ENCODE measurements around the gene REEP6.
"Not testable (repeated sequence)": the region's sequence is repeated elsewhere in the genome, so short reads cannot be mapped to it uniquely, and the experiment has no call there.

Gene REEP6

DNA sequence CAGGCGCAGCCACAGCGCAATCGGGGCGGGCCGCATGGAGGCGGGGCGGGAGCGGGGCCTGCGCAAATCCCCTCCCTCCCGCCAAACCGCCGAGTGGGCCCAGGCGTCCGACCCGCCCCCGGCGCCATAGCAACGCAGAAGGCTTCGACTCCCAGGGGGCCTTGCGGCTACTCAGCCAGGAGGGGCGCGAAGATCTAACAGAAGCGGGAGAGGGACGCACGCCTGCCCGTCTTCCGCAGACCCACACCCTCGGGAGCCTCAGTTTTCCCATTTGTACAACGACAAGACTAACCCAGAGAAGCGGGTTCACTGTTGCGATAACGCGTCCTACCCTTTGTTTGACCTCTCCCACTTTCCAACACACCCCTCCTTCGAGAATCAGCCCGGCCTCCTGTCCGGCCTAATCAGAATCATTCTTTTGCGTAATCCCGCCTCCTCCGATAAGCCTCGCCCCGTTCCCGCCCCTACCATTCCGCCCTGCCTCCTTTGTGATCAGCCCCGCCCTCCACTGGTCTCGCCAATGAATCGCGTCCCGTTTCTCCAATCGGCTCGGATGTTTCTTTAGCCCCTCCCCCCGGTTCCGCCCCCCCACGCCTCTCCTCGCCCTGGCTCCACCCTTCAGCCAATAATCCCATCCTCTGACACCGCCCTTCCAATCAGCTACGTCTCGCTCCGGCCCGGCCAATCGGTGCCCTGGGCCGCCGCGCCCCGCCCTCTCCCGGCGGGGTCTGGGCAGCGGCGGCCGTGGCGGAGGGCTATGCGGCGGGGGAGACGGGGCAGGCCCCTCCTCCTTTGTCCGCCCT, 469 bp upstream of the REEP6 start, which contains the start of gene PCSK4:
Gene PCSK4, minus strand, starts transcription at position 40 of the 803 bp plus-strand sequence. Its CDS starts 4 bp downstream, at position 36.
- DNase-seq (ENCODE audit: low read depth), result peak; percentile 96

DNA sequence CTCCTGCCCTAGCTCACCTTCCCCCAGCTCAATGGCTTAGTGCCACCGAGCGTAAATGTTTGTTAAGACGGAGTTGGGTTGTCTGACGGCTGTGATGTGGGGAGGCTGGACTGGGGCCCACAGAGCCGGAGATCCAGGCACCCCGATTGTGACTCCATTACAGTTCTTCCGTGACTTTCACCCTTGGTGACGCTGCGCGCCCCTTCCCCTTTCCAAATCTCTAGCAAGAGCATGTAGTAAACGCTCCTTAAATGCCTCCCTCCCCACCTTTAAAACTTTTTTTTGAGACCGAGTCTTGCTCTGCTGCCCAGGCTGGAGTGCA, 829 bp downstream of the REEP6 start:
- no peak for DNase-seq (ENCODE audit: low read depth)

DNA sequence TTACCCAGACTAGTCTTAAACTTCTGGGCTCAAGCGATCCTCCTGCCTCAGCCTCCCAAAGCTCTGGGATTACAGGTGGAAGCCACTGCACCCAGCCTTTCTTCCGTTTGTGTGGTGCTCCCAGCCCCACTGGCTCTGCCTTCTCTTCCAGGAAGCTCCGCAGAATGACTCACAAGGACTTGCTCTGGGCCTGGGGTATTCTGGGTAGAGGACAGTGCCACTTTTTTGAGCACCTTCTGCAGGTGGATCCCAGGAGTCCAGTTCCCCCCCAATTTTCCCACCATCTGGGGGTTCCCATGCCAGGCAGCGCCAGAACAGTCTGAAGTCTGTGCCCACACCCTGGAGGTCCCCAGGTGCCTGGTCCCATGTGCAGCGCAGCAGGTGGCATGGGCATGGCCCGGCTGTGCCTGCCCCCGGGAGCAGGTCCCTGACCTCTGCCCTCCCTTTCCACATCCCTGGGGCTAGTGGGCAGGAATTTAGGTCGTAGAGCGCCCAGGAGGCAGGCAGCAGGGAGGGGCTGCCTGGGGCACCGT, 1.6 kb downstream of the REEP6 start:
- DNase-seq (ENCODE audit: low read depth), result no peak

DNA sequence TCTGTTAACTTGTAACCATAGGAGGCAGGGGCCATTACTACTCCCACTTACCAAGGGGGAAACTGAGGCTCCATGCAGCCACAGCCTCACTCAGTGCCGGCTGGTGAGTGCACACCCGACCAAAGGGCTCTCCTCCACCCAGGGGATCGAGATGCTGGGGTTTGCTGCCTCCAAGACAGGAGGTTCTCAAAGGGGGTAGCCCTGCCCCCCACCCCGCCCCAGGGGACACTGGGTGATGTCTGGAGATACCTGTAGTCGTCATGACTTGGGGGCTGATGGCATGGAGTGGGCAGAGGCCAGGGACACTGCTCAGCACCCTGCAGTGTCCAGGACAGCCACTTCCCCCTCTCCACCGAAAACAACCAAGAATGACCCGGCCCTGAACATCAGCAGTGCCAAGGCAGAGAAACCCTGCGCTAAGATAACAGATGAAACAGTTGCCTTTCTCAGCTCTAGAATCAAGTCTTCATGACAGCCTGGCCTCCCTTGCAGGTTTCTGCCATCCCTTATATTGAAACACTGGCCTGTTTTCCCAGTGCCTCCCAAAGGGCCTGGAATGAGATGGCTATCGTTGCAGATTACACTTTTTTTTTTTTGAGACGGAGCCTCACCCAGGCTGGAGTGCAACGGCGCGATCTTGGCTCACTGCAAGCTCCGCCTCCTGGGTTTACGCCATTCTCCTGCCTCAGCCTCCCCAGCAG, 3.3 kb downstream of the REEP6 start:
- DNase-seq (ENCODE audit: low read depth), result no peak

DNA sequence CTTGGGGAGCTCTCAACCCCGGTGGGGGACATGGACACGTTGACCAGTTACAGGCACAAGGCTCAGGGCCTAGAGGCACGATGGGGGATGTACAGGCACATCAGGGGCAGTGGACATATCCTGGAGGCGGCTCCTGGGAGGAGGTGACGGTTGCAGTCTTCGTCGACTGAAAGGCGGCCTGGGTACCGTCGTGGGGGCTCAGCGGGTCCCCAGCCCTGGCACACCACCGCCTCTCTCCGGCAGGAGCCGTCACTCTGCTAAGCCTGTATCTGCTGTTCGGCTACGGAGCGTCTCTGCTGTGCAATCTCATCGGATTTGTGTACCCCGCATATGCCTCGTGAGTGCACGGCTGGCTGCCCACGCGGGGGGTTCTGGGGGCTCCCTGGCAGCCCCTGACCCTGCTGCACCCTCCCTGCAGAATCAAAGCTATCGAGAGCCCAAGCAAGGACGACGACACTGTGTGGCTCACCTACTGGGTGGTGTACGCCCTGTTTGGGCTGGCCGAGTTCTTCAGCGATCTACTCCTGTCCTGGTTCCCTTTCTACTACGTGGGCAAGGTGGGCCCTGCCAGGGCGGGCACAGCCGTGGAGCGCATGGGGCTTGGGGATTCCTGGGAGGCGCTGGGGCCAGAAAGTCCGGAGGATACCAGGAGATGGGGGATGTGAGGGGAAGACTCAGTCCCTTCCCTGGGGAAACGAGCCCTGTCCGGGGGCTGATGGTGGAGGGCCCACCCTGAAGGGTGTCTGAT, 4.2 kb downstream of the REEP6 start:
- no peak for DNase-seq (ENCODE audit: low read depth)

DNA sequence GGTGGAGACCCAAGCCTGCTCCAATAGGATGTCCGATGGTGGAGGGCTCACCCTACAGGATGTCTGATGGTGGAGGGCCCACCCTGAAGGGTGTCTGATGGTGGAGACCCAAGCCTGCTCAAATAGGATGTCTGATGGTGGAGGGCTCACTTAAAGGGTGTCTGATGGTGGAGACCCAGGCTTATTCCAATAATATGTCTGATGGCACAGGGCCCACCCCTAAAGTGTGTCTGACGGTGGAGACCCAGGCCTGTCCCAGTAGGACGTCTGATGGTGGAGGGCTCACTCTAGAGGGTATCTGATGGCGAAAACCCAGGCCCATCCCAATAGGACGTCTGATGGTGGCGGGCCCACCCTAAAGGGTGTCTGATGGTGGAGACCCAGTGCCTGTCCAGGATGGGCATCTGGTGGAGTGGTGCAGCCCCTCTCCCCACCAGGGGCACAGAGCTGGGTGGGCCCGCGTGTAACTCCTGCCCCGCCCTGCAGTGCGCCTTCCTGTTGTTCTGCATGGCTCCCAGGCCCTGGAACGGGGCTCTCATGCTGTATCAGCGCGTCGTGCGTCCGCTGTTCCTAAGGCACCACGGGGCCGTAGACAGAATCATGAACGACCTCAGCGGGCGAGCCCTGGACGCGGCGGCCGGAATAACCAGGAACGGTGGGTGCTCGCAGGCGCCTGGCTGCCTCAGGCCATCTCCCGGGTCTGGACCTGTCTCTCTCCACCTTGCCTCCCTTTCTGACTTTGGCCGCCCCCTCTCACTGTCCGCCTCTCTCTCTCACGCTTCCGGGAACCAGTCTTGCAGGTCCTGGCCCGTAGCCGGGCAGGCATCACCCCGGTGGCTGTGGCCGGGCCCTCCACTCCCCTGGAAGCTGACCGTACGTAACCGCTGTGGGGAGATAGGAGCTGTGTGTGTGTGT, 5.1 kb downstream of the REEP6 start:
- DNase-seq (ENCODE audit: low read depth), result no peak

DNA sequence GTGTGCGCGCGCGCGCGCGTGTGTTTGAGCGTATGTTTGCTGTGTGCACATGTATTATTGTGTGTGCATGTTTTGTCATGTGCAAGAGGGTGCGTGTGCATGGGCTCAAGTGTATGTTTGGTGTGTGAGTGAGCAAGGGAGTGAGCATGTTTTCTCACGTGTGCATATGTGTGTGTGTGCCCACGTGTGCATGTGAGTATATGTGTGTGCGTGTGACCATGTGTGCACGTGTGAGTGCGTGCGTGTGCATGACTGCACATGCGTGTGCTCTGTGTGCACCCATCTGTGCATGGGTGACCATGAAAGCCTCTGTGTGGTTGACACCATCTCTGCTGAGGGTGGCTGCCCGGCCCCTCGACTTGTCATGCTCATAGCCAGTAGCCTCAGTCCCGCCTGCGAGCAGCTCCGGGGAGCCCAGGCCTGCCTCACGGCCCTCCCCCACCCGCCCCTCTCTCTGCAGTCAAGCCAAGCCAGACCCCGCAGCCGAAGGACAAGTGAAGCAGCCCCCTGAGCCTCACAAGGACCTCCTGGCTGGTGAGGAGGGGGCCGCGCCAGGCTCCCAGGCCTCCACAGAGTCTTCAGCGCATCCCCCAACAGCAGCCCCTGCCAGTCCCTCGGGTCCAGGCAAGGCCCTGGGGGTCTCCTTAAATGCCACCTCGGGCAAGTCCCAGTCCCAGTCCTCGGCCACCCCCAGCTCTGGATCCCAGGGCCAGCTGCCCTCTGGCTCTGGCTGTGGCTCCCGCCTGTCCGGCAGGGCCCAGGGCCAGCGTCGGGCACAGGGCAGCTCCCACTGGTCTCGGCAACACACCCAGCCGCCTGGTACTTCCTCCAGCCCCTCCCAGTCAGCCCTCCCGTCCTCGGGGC, 6.0 kb downstream of the REEP6 start:
- DNase-seq (ENCODE audit: low read depth), result no peak

DNA sequence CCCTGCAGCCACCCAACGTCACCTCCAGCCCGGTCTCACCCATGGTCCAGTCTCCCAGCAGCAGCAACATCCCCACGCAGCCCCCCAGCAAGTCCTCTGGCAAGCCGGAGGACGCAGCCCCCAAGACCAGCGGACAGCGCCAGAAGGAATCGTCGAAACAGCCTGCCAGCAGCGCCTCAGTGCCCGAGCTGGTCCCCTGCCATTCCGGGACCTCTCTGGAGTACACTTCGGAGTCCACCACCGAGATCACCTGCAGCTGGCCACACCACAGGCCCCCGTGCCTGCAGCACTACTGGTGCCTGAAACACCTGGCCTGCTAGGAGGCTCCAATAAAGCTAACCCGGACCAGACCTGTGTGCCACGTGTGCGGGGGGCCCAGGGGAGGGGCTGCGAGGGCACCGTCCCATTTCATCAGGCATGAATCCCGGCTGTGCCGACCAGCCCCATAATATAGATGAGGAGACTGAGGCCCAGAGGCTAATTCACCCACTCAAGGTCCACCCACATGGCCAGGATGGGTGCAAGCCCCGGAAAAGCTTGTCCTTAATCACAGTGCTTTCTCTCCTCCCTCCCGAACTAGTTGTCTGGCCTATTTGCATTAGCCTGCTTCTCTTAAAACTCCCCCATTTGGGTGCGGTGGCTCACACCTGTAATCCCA, 6.7 kb downstream of the REEP6 start:
- DNase-seq (ENCODE audit: low read depth), result no peak

DNA sequence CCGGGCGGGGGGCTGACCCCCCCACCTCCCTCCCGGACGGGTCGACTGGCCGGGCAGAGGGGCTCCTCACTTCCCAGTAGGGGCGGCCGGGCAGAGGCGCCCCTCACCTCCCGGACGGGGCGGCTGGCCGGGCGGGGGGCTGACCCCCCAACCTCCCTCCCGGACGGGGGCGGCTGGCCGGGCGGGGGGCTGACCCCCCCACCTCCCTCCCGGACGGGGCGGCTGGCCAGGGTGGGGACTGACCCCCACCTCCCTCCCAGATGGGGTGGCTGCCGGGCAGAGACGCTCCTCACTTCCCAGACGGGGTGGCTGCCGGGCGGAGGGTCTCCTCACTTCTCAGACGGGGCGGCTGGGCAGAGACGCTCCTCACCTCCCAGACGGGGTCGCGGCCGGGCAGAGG, 8.2 kb downstream of the REEP6 start:
- DNase-seq (ENCODE audit: low read depth), result not testable (repeated sequence)

DNA sequence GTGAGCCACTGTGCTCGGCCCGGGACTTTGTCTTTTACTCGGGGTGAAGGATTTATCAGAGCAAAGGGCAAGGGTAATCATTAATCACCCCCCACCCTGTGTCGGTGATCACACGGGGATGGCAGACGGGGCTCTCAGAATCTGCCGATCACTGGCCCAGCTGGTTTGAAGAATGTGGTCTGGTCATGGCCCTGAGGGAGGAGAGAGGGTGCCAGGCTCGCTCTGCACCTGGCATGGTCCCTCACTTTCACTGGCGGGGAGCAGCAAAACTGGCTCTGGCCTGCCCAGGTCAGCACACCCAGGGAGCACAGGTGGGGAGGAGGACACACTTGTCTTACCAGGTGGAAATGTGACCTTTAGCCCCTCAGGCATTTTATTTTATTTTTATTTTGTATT, 10.2 kb downstream of the REEP6 start:
- no peak for DNase-seq (ENCODE audit: low read depth)

DNA sequence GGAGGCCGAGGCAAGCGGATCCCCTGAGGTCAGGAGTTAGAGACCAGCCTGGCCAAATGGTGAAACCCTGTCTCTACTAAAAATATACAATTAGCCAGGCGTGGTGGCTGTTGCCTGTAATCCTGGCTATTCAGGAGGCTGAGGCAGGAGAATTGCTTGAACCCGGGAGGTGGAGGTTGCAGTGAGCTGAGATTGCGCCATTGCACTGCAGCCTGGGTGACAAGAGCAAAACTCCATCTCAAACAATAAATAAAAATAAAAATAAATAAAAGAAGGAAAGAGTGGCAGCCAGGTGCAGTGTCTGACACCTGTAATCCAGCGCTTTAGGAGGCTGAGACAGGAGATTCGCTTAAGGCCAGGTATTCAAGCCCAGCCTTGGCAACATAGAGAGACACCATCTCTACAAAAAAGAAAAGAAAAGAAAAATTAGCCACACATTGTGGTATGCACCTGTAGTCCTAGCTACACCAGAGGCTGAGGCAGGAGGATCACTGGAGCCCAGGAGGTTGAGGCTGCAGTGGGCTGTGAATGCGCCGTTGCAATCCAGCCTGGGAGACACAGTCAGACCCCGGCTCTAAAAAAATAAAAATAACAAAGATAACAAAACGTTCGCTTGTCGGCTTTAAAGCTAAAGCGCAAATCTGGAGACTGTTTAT, 11.6 kb downstream of the REEP6 start:
- no peak for DNase-seq (ENCODE audit: low read depth)

DNA sequence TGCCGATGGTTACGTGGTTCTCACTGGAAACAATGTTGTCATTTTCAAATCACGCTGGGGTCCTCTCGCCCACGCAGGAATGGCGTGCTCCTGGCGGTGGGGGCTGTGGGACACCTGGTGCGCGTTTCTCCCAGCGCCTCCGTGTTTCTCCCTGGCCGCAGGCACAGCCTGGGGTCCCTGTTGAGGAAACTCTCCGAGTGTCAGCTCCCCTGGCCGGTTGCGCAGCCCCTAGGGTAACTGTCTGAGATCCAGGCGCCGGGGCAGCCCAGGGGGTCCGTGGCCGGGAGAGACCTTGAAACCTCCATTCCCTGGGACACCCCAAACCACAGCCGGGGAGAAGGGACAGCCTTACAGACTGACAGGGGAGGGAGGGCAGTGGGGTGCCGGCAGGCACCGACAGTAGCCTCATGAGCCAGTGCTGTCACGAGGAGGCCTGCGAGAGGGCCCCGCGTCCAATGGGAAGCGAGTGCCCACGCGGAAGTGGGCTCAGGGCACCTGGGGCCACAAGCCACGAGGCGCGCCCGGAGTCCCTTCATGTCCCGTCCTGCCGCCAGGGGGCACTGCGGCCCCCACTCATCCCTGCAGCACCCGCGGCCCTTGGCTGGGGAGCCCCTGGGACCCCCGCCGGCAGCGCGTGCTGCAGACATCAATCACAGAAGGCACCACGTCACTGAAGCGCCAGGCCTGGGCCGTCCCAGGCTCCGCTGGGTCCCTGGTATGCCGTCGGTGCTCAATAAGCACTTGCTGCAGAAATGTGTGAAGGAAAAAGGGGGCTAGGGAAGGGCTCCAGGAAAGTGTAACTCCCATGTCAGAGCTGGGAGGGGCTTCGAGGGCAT, 12.3 kb downstream of the REEP6 start:
- peak; percentile 41 for DNase-seq (ENCODE audit: low read depth)

DNA sequence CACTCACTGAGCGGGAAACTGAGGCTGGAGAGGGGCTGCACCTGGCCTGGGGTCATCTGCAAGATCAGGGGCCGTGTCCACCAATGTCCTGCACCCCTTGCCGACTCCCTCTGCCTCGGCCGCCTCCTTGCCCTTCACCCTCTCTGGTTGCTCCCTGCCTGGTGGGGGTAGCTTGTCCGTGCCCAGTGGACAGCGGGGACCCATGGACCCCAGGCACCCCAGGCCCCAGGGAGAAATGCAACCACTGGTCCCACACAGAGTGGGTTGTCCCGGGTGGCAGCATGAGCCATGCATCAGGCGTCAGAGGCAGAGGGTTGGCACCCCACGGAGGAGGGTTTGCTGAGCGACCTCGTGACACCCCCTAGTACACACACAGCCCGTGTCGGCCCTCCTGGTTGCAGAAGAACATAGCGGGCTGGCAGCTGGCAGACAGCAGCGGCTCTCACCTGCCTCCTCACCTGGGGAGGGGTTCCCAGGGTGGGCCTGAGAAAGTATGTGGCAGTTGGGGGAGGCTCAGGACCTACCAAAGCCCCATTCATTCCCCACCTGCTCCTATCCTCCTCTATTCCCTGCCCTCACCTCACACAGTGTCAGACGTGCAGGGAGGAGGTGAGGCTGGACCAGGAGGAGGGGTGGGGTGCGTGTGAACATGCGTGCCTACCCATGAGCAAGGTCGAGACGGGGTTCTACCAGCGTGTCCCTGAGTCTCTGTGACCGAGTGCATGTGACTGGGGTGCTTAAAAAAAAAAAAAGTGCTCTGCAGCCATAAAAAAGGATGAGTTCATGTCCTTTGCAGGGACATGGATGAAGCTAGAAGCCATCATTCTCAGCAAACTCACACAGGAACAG, 13.2 kb downstream of the REEP6 start:
- no peak for DNase-seq (ENCODE audit: low read depth)

DNA sequence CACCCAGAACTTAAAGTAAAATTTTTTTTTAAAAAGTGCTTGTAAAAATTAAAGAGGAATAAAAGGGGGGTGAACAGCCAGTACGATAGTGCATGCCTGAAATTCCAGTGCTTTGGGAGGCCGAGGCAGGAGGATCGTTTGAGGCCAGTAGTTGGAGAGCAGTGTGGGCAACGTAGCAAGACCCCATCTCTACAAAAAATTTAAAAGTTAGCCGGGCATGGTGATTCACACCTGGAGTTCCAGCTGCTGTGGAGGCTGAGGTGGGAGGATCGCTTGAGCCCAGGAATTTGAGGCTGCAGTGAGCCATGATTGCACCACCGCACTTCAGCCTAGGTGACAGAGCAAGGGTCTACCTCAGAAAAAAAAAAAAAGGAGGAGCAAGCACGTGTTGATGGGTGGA, 14.0 kb downstream of the REEP6 start:
- DNase-seq (ENCODE audit: low read depth), result no peak

DNA sequence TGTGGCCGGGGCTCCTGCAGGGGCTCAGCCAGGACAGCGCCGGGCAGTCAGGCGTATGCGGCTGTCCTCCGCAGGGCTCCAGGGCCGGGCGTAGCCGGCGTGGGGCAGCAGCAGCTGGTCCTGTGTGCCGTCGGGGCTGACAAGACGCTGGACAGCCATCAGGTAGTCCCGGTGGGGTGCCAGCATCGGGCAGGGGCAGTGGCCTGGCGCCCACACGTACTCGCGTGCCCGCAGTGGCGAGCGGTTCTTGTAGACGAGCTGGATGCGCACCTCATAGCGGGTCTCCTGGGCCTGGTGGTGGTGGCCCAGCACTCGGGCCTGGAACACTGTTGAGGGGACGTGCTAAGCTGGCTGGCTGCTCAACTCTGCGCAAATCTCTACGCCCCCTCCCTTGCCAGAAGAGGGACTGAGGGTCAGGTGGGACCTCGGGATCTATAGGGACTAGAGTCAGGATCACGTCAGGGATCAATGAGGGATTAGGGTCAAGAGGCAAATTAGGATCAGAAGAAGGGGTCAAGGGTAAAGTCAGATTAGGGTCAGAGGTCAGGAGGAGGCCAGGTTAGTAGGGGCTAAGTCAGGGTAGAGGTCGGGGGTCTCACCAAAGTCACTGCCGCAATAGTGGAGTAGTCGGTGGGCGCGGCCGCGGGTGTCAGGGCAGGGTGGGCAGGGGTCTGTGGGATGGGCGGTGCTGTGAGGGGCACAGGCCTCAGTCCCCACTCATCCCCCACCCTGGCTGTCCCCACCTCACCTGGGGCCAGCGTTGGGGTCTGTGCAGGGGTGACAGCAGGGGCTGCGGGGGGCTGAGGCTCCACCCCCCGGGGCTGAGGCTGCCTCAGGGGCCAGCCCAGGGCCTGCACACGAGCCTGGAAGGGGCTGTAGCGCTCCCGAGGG, 15.3 kb downstream of the REEP6 start:
- no peak for DNase-seq (ENCODE audit: low read depth)

DNA sequence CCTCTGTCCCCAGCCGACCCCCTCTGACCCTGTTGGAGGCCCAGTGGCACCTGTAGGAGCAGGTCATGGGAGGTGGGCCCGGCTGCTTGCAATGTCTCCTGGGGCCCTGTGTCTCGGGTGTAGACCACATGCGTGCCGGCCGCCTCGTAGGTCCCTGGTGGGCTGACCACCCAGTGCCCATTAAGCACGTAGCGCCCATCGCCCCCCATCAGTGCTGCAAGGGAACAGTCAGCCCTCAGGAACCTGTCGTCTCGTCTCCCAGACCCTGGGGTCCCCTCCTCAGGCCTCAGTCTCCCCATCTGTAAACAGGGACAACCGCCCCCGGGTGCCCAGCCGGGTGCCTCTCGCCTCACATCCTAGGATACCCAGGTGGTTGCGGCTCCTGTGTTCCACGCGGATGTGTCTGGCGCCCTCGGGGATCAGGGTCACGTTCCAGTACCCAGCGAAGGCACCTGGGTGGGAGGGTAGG, 16.2 kb downstream of the REEP6 start:
- DNase-seq (ENCODE audit: low read depth), result no peak

All from stimulated activated CD8-positive, alpha-beta memory T cell treated with anti-CD3 and anti-CD28 coated beads, Interleukin-7, amount 100 ng/mL, for 24 hours (primary cell).